K562 (cell line): ENCODE results near the gene TMEM107. TPM values are rescaled to one million over a fixed set of nuclear protein-coding genes. Genes with fewer than 3 reads are reported as not detected.
A peak's percentile ranks its signal among the peaks of the same experiment; 100 is the strongest.

Experiments used
- ASH1L ChIP-seq: fragments of 450-650 bp; IDR thresholded peaks from 2 replicates; pipeline ENCODE4 v1.6.1; 2018; ENCODE audit warnings: borderline replicate concordance, mild to moderate bottlenecking, low read depth; ENCODE audit not compliant: partially characterized antibody
- BCOR ChIP-seq: fragments of 450-650 bp; IDR thresholded peaks from 2 replicates; pipeline ENCODE4 v1.6.1; 2016
- BHLHE40 ChIP-seq: IDR thresholded peaks from 2 replicates; pipeline ENCODE4 v1.6.1; 2011; ENCODE audit warnings: low read length, improper control_type of control experiment
- FOXK1 ChIP-seq: sonication (generic); formaldehyde crosslinking; IDR thresholded peaks from 2 replicates; pipeline ENCODE4 v1.8.0; 2022; ENCODE audit warnings: missing genetic modification reagents, mild to moderate bottlenecking, borderline replicate concordance
- JUNB ChIP-seq: fragments of 450-650 bp; formaldehyde crosslinking; conservative IDR thresholded peaks from 2 replicates; pipeline ENCODE4 v1.4.0; 2020; ENCODE audit warnings: mild to moderate bottlenecking
- KAT8 ChIP-seq: fragments of 450-650 bp; IDR thresholded peaks from 2 replicates; pipeline ENCODE4 v1.6.1; 2016; ENCODE audit warnings: low read depth, mild to moderate bottlenecking
- NCOA2 ChIP-seq, 2 experiments: fragments of 450-650 bp; IDR thresholded peaks; 2 replicates each; pipeline ENCODE4 v1.6.1; 2018; ENCODE audit warnings: mild to moderate bottlenecking in 2 of 2, moderate library complexity in 1 of 2; ENCODE audit not compliant: partially characterized antibody in 2 of 2
- NFXL1 ChIP-seq: fragments of 450-650 bp; formaldehyde crosslinking; IDR thresholded peaks from 2 replicates; pipeline ENCODE4 v1.4.0; 2021; ENCODE audit warnings: mild to moderate bottlenecking
- POLR2AphosphoS2 ChIP-seq: IDR thresholded peaks from 2 replicates; pipeline ENCODE4 v1.6.1; 2012; ENCODE audit warnings: low read length, improper control_type of control experiment
- POLR2H ChIP-seq: IDR thresholded peaks from 2 replicates; pipeline ENCODE4 v1.6.1; 2016; ENCODE audit warnings: missing genetic modification characterization, low read depth, mild to moderate bottlenecking, control low read depth, missing compliant biosample characterization, moderate library complexity
- SAFB2 ChIP-seq: fragments of 200-400 bp; formaldehyde crosslinking; IDR thresholded peaks from 2 replicates; pipeline ENCODE4 v1.6.1; 2018; ENCODE audit warnings: borderline replicate concordance, low read length, low read depth, moderate library complexity; ENCODE audit not compliant: severe bottlenecking
- SMARCB1 ChIP-seq: IDR thresholded peaks from 2 replicates; pipeline ENCODE4 v1.6.1; 2011; ENCODE audit warnings: improper control_type of control experiment, low read depth; ENCODE audit not compliant: insufficient read length
- TEAD4 ChIP-seq, 2 experiments: sonication (generic) in 1 of 2; formaldehyde crosslinking in 1 of 2; IDR thresholded peaks; 2 replicates each; pipeline versions ENCODE4 v1.6.1 to v1.8.0; 2012 to 2022; ENCODE audit warnings: borderline replicate concordance in 1 of 2, inconsistent platforms in 1 of 2, low read length in 1 of 2, mild to moderate bottlenecking in 1 of 2, missing genetic modification reagents in 1 of 2
- TFAM ChIP-seq: fragments of 250-450 bp; sonication (Bioruptor Pico); conservative IDR thresholded peaks from 2 replicates; pipeline ENCODE4 v1.5.0; 2021; ENCODE audit warnings: mild to moderate bottlenecking, moderate library complexity
- ZNF561 ChIP-seq: fragments of 450-650 bp; formaldehyde crosslinking; conservative IDR thresholded peaks from 2 replicates; pipeline ENCODE4 v1.4.0; 2020; ENCODE audit warnings: mild to moderate bottlenecking, moderate library complexity
- ZNF57 ChIP-seq: fragments of 450-650 bp; formaldehyde crosslinking; IDR thresholded peaks from 2 replicates; pipeline ENCODE4 v1.4.0; 2020; ENCODE audit warnings: mild to moderate bottlenecking, moderate library complexity
- polyA plus RNA-seq, 8 experiments: library from polyadenylated mRNA; depleted of rRNA in 4 of 8; stranded (reverse) in 5 of 8; unstranded in 3 of 8; fragments of >200 nt; fragmentation: Nextera tagmentation in 2 of 8; fragmentation: Illumina TruSeq in 1 of 8; extraction: Ambion mirVana in 2 of 8; extraction: Trizol in 1 of 8; gene quantifications; 2 replicates each; pipeline versions ENCODE4 v1.2.1 to v1.2.3, GENCODE V29; 2011 to 2014; ENCODE audit warnings: inconsistent platforms in 1 of 8, missing spikeins in 1 of 8
- total RNA-seq, 7 experiments: library from RNA; depleted of rRNA in 6 of 7; stranded (reverse); fragments of >200 nt in 6 of 7; fragmentation: Illumina TruSeq in 2 of 7; extraction: Trizol in 2 of 7; gene quantifications; 2 replicates each; pipeline versions ENCODE4 v1.2.1 to v1.2.3, GENCODE V29; 2011 to 2021; ENCODE audit warnings: low replicate concordance in 1 of 7
- TF ChIP-seq, protein P1 (sequence below): fragments of 450-650 bp; IDR thresholded peaks from 2 replicates; pipeline ENCODE4 v1.6.1; 2018; ENCODE audit warnings: mild to moderate bottlenecking, low read depth; ENCODE audit not compliant: partially characterized antibody
- TF ChIP-seq, protein P2 (sequence below): fragments of 450-650 bp; formaldehyde crosslinking; IDR thresholded peaks from 2 replicates; pipeline ENCODE4 v1.4.0; 2020; ENCODE audit warnings: mild to moderate bottlenecking, moderate library complexity
- TF ChIP-seq, protein P3 (sequence below), 2 experiments: fragments of 450-650 bp in 1 of 2; sonication (generic) in 1 of 2; formaldehyde crosslinking; conservative IDR thresholded peaks; 2 replicates each; pipeline versions ENCODE4 v1.4.0 to v1.8.1; 2020 to 2022; ENCODE audit warnings: mild to moderate bottlenecking in 1 of 2, missing genetic modification reagents in 1 of 2
- TF ChIP-seq, protein P4 (sequence below): fragments of 450-650 bp; formaldehyde crosslinking; IDR thresholded peaks from 2 replicates; pipeline ENCODE4 v1.4.0; 2022; ENCODE audit warnings: missing genetic modification characterization
- TF ChIP-seq, protein P5 (sequence below): sonication (generic); formaldehyde crosslinking; IDR thresholded peaks from 2 replicates; pipeline ENCODE4 v1.8.0; 2022; ENCODE audit warnings: missing genetic modification reagents, mild to moderate bottlenecking, moderate library complexity, borderline replicate concordance

Gene TMEM107
- total and polyA plus RNA-seq, 9 of the 15 experiments (the other 6 are each of a cell fraction or from before 2014, with no cell fraction given), result 7.1 to 26.2 (median 16.9) TPM

DNA sequence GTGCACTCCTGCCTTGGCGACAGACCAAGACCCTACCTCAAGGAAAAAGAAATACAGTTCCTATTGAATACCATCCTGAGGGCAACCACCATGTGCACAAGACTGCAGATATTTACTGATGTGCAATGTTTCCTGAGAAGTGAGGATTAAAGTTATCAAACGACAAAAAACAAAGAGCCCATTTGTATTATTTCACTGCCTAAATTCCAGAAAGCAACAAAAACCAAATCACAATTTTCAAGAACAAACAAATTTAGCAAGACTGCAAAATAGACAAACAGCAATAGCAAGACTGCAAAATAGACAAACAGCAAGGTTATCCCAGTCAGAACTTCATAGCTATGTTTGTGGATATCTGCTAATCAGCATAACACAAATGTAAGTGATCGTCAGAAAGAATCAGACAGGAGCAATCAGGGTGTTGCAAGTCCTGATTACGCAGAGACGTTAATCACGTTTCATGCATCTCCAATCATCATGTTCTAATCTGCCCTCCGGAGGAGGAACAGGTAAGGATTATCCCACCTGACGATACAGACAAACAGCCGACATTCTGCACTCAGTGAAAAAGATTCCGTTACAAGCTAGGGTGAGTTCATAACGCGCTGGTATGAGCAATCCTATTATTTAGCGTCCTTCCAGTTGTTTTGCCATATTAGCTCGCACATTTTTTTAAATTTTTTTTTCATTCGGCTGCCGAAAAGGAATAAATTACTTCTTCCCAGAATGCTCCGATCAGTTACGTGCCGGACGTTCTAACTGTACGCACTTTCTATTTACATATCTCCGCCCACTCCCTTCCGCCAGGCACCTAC, 2.9 kb downstream of the TMEM107 start (continued):
- TF ChIP-seq, protein P1, sequence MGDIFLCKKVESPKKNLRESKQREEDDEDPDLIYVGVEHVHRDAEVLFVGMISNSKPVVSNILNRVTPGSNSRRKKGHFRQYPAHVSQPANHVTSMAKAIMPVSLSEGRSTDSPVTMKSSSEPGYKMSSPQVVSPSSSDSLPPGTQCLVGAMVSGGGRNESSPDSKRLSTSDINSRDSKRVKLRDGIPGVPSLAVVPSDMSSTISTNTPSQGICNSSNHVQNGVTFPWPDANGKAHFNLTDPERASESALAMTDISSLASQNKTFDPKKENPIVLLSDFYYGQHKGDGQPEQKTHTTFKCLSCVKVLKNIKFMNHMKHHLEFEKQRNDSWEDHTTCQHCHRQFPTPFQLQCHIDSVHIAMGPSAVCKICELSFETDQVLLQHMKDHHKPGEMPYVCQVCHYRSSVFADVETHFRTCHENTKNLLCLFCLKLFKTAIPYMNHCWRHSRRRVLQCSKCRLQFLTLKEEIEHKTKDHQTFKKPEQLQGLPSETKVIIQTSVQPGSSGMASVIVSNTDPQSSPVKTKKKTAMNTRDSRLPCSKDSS, result no peak
- TF ChIP-seq, protein P2, sequence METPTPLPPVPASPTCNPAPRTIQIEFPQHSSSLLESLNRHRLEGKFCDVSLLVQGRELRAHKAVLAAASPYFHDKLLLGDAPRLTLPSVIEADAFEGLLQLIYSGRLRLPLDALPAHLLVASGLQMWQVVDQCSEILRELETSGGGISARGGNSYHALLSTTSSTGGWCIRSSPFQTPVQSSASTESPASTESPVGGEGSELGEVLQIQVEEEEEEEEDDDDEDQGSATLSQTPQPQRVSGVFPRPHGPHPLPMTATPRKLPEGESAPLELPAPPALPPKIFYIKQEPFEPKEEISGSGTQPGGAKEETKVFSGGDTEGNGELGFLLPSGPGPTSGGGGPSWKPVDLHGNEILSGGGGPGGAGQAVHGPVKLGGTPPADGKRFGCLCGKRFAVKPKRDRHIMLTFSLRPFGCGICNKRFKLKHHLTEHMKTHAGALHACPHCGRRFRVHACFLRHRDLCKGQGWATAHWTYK (CRISPR knock-in tag), result peak; percentile 97
- TF ChIP-seq ZNF57 (peak; percentile 91), ZNF561 (CRISPR knock-in tag) (0 out of 2 replicates have a peak, but pooled peaks have one; percentile 38), NFXL1 (CRISPR knock-in tag) (peak; percentile 95), SMARCB1 (no peak), JUNB (CRISPR knock-in tag) (peak; percentile 70; the same call in 1 of the 2 replicates), POLR2H (tag) (peak; percentile 99), BHLHE40 (peak; percentile 86), TEAD4 (IDR thresholded peaks at IDR 0.05; ENCODE audit: low read length) (peak; percentile 96), TEAD4 (CRISPR knock-in tag; IDR thresholded peaks at IDR 0.05; ENCODE audit: borderline replicate concordance) (no peak), TFAM (CRISPR knock-in tag) (no peak), SAFB2 (no peak), POLR2AphosphoS2 (peak; percentile 99), BCOR (peak; percentile 92), ASH1L (peak; percentile 76), FOXK1 (CRISPR knock-in tag) (peak; percentile 58; the same call in 1 of the 2 replicates), NCOA2 (IDR thresholded peaks at IDR 0.05; ENCODE audit: partially characterized antibody in 2 of 2) (no peak), KAT8 (no peak)
- TF ChIP-seq, protein P3, sequence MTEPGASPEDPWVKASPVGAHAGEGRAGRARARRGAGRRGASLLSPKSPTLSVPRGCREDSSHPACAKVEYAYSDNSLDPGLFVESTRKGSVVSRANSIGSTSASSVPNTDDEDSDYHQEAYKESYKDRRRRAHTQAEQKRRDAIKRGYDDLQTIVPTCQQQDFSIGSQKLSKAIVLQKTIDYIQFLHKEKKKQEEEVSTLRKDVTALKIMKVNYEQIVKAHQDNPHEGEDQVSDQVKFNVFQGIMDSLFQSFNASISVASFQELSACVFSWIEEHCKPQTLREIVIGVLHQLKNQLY (CRISPR knock-in tag; conservative IDR thresholded peaks at IDR 0.05), result peak; percentile 79 to 97; a peak in 3 of 4 replicates
- TF ChIP-seq, protein P4, sequence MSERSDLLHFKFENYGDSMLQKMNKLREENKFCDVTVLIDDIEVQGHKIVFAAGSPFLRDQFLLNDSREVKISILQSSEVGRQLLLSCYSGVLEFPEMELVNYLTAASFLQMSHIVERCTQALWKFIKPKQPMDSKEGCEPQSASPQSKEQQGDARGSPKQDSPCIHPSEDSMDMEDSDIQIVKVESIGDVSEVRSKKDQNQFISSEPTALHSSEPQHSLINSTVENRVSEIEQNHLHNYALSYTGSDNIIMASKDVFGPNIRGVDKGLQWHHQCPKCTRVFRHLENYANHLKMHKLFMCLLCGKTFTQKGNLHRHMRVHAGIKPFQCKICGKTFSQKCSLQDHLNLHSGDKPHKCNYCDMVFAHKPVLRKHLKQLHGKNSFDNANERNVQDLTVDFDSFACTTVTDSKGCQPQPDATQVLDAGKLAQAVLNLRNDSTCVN, result peak; percentile 99
- TF ChIP-seq, protein P5, sequence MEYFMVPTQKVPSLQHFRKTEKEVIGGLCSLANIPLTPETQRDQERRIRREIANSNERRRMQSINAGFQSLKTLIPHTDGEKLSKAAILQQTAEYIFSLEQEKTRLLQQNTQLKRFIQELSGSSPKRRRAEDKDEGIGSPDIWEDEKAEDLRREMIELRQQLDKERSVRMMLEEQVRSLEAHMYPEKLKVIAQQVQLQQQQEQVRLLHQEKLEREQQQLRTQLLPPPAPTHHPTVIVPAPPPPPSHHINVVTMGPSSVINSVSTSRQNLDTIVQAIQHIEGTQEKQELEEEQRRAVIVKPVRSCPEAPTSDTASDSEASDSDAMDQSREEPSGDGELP (CRISPR knock-in tag), result no peak; the same call in 1 of the 2 replicates
- TF ChIP-seq, all 486 proteins: peak for 298
